ENCODE results near the gene GAB3. TPM values are rescaled to one million over a fixed set of nuclear protein-coding genes. Genes with fewer than 3 reads are reported as not detected.
"Not testable (repeated sequence)": the region's sequence is repeated elsewhere in the genome, so short reads cannot be mapped to it uniquely, and the experiment has no call there.

GAB3 gene
- total and polyA plus RNA-seq, 2 experiments from 2014 or later = 0.89 to 1.8 TPM

DNA sequence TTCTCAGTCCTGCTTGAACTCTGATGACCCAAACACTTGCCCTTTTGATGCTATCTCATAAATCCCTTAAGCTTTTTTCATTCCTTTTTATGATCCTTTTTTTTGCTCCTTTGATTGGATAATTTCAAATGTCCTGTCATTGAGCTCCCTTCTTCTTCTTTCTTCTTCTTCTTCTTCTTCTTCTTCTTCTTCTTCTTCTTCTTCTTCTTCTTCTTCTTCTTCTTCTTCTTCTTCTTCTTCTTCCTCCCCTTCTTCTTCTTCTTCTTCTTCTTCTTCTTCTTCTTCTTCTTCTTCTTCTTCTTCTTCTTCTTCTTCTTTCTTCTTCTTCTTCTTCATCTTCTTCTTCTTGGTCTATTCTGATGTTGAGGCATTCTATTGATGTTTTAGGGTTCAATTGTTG lies 78.8 kb downstream of the GAB3 start:
- not testable (repeated sequence) for H3K4me3 ChIP-seq; H3F3A ChIP-seq (replicated peaks; ENCODE audit: low read depth); H3K36me3 ChIP-seq (ENCODE audit: insufficient read depth); ATAC-seq; H3K36me3 Mint-ChIP-seq (ENCODE audit: low read depth); H3K4me3 Mint-ChIP-seq; H3K4me2 ChIP-seq; H3K4me1 ChIP-seq (ENCODE audit: insufficient read depth); H3K27ac Mint-ChIP-seq; H3K27ac ChIP-seq (ENCODE audit: low read depth); H3K79me2 ChIP-seq (replicated peaks; ENCODE audit: insufficient read depth); H3K4me1 Mint-ChIP-seq; H3K27me3 ChIP-seq (ENCODE audit: insufficient read depth); H4K20me1 ChIP-seq (replicated peaks; ENCODE audit: insufficient read depth); H3K9me2 ChIP-seq (ENCODE audit: insufficient read depth); H2AFZ ChIP-seq; DNase-seq (ENCODE audit: low spot score); H3K27me3 Mint-ChIP-seq (ENCODE audit: insufficient read depth, low read depth, poor library complexity)
- H3K9me3 Mint-ChIP-seq = peaks cover 16% of the 10 kb centered on the region

DNA sequence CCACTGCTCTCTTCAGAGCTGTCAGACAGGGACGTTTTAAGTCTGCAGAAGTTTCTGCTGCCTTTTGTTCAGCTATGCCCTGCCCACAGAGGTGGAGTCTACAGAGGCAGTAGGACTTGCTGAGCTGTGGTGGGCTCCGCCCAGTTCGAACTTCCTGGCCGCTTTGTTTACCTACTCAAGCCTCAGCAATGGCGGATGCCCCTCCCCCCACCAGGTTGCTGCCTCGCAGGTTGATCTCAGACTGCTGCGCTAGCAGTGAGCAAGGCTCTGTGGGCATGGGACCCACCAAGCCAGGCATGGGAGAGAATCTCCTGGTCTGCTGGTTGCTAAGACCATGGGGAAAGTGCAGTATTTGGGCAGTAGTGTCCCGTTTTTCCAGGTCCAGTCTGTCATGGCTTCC lies 80.0 kb downstream of the GAB3 start:
- ATAC-seq; H3K9me2 ChIP-seq (ENCODE audit: insufficient read depth); H3K36me3 Mint-ChIP-seq (ENCODE audit: low read depth); H3K27ac ChIP-seq (ENCODE audit: low read depth); H2AFZ ChIP-seq; H3K79me2 ChIP-seq (replicated peaks; ENCODE audit: insufficient read depth); H3K36me3 ChIP-seq (ENCODE audit: insufficient read depth); H3F3A ChIP-seq (replicated peaks; ENCODE audit: low read depth); H3K4me3 Mint-ChIP-seq; H3K27ac Mint-ChIP-seq; H4K20me1 ChIP-seq (replicated peaks; ENCODE audit: insufficient read depth); H3K4me1 ChIP-seq (ENCODE audit: insufficient read depth); H3K4me3 ChIP-seq; H3K4me1 Mint-ChIP-seq; H3K27me3 ChIP-seq (ENCODE audit: insufficient read depth); H3K4me2 ChIP-seq; H3K27me3 Mint-ChIP-seq (ENCODE audit: insufficient read depth, low read depth, poor library complexity); DNase-seq (ENCODE audit: low spot score): not testable (repeated sequence)
- H3K9me3 Mint-ChIP-seq = peaks cover 16% of the 10 kb centered on the region

DNA sequence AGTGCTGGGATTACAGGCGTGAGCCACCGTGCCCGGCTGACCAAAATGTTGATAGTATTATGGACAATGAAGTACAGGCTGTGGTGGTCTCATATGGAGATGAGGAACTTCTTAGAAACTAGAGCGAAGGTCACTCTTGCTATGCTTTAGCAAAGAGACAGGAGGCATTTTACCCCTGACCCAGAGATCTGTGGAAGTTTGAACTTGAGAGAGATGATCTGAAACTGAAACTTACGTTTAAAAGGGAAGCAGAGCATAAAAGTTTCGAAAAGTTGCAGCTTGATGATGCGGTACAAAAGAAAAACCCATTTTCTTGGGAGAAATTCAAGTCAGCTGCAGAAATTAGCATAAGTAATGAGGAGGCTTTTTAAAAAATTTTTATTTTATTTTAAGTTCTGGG lies 89.0 kb downstream of the GAB3 start:
- Histone ChIP-seq H3K27me3 (ENCODE audit: insufficient read depth) (no peaks in the 10 kb centered on the region), H3K9me2 (ENCODE audit: insufficient read depth) (no peaks in the 10 kb centered on the region), H3K36me3 (ENCODE audit: insufficient read depth) (no peaks in the 10 kb centered on the region), H3K4me2 (no peak overlapping the region), H3F3A (replicated peaks; ENCODE audit: low read depth) (no peaks in the 10 kb centered on the region), H3K4me3 (no peak overlapping the region), H2AFZ (no peak overlapping the region), H3K79me2 (replicated peaks; ENCODE audit: insufficient read depth) (no peaks in the 10 kb centered on the region), H3K4me1 (ENCODE audit: insufficient read depth) (no peaks in the 10 kb centered on the region), H4K20me1 (replicated peaks; ENCODE audit: insufficient read depth) (no peaks in the 10 kb centered on the region), H3K27ac (ENCODE audit: low read depth) (no peak overlapping the region)
- peaks cover 1% of the 10 kb centered on the region for H3K27me3 Mint-ChIP-seq (ENCODE audit: insufficient read depth, low read depth, poor library complexity)
- H3K36me3 Mint-ChIP-seq (ENCODE audit: low read depth) = peaks cover 3% of the 10 kb centered on the region; the same call in 1 of the 3 replicates
- no peaks in the 10 kb centered on the region for H3K4me1 Mint-ChIP-seq
- H3K4me3 Mint-ChIP-seq = no peak overlapping the region
- H3K27ac Mint-ChIP-seq = no peak overlapping the region
- no peak for TF ChIP-seq POLR2AphosphoS5 (IDR thresholded peaks at IDR 0.05; ENCODE audit: low read depth)
- TF ChIP-seq NANOG (IDR thresholded peaks at IDR 0.05; ENCODE audit: borderline replicate concordance) = no peak
- TF ChIP-seq, protein P1, sequence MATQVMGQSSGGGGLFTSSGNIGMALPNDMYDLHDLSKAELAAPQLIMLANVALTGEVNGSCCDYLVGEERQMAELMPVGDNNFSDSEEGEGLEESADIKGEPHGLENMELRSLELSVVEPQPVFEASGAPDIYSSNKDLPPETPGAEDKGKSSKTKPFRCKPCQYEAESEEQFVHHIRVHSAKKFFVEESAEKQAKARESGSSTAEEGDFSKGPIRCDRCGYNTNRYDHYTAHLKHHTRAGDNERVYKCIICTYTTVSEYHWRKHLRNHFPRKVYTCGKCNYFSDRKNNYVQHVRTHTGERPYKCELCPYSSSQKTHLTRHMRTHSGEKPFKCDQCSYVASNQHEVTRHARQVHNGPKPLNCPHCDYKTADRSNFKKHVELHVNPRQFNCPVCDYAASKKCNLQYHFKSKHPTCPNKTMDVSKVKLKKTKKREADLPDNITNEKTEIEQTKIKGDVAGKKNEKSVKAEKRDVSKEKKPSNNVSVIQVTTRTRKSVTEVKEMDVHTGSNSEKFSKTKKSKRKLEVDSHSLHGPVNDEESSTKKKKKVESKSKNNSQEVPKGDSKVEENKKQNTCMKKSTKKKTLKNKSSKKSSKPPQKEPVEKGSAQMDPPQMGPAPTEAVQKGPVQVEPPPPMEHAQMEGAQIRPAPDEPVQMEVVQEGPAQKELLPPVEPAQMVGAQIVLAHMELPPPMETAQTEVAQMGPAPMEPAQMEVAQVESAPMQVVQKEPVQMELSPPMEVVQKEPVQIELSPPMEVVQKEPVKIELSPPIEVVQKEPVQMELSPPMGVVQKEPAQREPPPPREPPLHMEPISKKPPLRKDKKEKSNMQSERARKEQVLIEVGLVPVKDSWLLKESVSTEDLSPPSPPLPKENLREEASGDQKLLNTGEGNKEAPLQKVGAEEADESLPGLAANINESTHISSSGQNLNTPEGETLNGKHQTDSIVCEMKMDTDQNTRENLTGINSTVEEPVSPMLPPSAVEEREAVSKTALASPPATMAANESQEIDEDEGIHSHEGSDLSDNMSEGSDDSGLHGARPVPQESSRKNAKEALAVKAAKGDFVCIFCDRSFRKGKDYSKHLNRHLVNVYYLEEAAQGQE (IDR thresholded peaks at IDR 0.05; ENCODE audit: unreplicated experiment) = no peak
- TF ChIP-seq JUNB (IDR thresholded peaks at IDR 0.05; ENCODE audit: unreplicated experiment) = no peak
- no peak for TF ChIP-seq CREB1 (CRISPR knock-in tag; IDR thresholded peaks at IDR 0.05; ENCODE audit: low read depth)
- TF ChIP-seq, protein P2, sequence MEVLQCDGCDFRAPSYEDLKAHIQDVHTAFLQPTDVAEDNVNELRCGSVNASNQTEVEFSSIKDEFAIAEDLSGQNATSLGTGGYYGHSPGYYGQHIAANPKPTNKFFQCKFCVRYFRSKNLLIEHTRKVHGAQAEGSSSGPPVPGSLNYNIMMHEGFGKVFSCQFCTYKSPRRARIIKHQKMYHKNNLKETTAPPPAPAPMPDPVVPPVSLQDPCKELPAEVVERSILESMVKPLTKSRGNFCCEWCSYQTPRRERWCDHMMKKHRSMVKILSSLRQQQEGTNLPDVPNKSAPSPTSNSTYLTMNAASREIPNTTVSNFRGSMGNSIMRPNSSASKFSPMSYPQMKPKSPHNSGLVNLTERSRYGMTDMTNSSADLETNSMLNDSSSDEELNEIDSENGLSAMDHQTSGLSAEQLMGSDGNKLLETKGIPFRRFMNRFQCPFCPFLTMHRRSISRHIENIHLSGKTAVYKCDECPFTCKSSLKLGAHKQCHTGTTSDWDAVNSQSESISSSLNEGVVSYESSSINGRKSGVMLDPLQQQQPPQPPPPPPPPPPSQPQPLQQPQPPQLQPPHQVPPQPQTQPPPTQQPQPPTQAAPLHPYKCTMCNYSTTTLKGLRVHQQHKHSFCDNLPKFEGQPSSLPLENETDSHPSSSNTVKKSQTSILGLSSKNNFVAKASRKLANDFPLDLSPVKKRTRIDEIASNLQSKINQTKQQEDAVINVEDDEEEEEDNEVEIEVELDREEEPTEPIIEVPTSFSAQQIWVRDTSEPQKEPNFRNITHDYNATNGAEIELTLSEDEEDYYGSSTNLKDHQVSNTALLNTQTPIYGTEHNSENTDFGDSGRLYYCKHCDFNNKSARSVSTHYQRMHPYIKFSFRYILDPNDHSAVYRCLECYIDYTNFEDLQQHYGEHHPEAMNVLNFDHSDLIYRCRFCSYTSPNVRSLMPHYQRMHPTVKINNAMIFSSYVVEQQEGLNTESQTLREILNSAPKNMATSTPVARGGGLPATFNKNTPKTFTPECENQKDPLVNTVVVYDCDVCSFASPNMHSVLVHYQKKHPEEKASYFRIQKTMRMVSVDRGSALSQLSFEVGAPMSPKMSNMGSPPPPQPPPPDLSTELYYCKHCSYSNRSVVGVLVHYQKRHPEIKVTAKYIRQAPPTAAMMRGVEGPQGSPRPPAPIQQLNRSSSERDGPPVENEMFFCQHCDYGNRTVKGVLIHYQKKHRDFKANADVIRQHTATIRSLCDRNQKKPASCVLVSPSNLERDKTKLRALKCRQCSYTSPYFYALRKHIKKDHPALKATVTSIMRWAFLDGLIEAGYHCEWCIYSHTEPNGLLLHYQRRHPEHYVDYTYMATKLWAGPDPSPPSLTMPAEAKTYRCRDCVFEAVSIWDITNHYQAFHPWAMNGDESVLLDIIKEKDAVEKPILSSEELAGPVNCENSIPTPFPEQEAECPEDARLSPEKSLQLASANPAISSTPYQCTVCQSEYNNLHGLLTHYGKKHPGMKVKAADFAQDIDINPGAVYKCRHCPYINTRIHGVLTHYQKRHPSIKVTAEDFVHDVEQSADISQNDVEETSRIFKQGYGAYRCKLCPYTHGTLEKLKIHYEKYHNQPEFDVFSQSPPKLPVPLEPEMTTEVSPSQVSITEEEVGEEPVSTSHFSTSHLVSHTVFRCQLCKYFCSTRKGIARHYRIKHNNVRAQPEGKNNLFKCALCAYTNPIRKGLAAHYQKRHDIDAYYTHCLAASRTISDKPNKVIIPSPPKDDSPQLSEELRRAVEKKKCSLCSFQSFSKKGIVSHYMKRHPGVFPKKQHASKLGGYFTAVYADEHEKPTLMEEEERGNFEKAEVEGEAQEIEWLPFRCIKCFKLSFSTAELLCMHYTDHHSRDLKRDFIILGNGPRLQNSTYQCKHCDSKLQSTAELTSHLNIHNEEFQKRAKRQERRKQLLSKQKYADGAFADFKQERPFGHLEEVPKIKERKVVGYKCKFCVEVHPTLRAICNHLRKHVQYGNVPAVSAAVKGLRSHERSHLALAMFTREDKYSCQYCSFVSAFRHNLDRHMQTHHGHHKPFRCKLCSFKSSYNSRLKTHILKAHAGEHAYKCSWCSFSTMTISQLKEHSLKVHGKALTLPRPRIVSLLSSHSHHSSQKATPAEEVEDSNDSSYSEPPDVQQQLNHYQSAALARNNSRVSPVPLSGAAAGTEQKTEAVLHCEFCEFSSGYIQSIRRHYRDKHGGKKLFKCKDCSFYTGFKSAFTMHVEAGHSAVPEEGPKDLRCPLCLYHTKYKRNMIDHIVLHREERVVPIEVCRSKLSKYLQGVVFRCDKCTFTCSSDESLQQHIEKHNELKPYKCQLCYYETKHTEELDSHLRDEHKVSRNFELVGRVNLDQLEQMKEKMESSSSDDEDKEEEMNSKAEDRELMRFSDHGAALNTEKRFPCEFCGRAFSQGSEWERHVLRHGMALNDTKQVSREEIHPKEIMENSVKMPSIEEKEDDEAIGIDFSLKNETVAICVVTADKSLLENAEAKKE (CRISPR knock-in tag; IDR thresholded peaks at IDR 0.05) = no peak
- no peak for TF ChIP-seq ZNF331 (CRISPR knock-in tag; IDR thresholded peaks at IDR 0.05; ENCODE audit: low read depth)
- no peak for ATAC-seq
- peaks cover 13% of the 10 kb centered on the region; the same call in 2 of the 3 replicates for H3K9me3 Mint-ChIP-seq
- DNase-seq (ENCODE audit: low spot score) = no peak
